NCI-H748 (cell line): ENCODE measurements around the gene NBPF4.
"Not testable (repeated sequence)": the region's sequence is repeated elsewhere in the genome, so short reads cannot be mapped to it uniquely, and the experiment has no call there.

Experiments
- DNase-seq: peaks from one replicate; lab custom pipeline; 2025; ENCODE audit not compliant: unreplicated experiment; lab: John Stamatoyannopoulos, UW

Gene NBPF4

DNA sequence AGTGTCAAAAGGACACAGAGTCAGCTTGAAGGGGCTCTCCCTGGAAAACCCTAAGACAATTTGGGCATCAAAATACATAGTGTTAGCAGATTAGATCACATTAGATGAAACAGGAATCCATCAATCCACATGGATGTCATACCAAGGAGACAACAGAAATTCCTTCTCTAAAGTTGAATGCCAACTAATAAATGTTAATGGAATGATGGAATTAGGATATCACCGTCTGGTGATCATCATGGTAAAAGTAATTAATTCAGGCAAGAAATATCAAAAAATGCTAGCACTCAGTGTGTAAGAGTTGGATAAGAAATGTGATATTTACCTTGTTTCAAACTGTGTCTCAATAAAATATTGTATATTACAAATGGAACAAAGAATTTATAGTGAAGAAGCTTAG, 32.9 kb downstream of the NBPF4 start:
- DNase-seq = no peak

DNA sequence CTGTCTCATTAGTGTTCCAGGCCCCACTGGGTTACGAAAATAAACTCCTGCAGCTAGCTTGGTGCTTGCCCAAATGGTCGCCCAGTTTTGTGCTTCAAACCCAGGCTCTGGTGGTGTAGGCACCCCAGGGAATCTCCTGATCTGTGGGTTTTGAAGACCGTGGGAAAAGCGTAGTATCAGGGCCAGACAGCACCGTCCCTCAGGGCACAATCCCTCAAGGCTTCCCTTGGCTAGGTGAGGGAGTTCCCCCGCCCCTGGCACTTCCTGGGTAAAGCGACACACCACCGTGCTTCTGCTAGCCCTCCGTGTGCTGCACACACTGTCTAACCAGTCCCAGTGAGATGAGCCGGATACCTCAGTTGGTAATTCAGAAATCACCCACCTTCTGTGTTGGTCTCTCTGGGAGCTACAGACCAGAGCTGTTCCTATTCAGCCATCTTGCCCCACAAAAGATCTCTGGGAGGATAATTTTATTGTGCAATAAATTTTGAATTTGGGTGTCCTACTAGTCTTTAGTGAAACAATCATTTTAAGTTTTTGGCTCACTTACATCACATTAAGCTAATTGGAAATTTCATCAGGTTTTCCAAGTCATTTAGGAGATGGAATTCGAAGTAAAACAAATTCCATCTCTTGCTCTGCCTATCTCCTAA, 34.3 kb downstream of the NBPF4 start:
- no peak for DNase-seq

DNA sequence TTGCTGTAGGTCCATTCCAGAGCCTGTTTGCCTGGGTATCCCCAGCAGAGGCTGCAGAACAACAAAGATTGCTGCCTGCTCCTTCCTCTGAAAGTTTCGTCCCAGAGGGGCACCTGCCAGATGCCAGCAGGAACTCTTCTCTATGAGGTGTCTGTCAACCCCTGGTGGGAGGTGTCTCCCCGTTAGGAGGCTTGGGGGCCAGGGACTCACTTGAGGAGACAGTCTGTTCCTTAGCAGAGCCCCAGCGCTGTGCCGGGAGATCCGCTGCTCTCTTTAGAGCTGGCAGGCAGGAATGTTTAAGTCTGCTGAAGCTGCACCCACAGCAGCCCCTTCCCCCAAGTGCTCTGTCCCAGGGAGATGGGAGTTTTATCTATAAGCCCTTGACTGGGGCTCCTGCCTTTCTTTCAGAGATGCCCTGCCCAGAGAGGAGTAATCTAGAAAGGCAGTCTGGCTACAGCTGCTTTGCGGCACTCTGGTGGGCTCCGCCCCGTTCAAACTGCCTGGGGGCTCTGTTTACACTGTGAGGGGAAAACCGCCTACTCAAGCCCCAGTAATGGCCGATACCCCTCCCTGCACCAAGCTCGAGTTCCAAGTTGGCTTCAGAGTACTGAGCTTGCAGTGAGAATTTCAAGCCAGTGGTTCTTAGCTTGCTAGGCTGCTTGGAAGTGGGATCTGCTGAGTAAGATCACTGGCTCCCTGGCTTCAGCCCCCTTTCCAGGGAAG, 35.0 kb downstream of the NBPF4 start:
- peak; percentile 60 for DNase-seq

DNA sequence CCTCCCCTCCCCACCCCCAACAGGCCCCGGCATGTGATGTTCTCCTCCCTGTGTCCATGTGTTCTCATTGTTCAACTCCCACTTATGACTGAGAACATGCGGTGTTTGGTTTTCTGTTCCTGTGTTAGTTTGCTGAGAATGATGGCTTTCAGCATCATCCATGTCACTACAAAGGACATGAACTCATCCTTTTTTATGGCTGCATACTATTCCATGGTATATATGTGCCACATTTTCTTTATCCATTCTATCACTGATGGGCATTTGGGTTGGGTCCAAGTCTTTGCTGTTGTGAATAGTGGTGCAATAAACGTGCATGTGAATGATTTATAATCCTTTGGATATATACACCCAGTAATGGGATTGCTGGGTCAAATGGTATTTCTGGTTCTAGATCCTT, 40.3 kb downstream of the NBPF4 start:
- DNase-seq = not testable (repeated sequence)

DNA sequence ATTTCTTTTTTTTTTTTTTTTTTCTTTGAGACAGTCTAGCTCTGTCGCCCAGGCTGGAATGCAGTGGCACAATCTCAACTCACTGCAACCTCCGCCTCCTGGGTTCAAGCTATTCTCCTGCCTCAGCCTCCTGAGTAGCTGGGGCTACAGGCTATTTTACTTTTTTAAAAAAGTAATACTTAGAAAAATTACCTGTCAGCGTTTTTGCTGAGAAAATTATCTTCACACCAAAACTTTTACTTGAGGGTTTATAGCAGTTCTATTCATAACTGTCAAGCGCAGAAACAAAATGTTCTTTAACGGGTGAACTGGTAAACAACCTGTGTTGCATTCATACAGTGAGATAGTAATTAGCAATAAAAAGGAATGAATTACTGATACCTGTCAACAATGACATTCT, 42.2 kb downstream of the NBPF4 start:
- no peak for DNase-seq

DNA sequence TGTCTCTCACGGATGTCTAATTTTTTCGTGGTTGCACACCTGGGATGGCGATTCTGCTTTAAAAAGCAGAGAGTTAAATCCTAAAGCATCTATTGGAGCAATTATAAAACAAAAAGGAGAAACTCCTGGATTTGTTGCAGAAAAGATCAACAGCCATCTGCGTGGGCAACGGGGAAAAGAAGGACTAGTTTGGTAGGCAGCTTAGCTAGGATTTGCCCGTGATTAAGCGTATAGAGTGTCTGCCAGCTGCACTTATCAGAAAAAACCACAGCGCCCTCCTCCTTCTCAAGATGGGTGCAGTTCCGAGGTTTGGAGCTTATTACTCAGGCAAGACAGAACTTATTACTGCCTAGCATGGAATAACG, 43.2 kb downstream of the NBPF4 start:
- peak; percentile 76 for DNase-seq

DNA sequence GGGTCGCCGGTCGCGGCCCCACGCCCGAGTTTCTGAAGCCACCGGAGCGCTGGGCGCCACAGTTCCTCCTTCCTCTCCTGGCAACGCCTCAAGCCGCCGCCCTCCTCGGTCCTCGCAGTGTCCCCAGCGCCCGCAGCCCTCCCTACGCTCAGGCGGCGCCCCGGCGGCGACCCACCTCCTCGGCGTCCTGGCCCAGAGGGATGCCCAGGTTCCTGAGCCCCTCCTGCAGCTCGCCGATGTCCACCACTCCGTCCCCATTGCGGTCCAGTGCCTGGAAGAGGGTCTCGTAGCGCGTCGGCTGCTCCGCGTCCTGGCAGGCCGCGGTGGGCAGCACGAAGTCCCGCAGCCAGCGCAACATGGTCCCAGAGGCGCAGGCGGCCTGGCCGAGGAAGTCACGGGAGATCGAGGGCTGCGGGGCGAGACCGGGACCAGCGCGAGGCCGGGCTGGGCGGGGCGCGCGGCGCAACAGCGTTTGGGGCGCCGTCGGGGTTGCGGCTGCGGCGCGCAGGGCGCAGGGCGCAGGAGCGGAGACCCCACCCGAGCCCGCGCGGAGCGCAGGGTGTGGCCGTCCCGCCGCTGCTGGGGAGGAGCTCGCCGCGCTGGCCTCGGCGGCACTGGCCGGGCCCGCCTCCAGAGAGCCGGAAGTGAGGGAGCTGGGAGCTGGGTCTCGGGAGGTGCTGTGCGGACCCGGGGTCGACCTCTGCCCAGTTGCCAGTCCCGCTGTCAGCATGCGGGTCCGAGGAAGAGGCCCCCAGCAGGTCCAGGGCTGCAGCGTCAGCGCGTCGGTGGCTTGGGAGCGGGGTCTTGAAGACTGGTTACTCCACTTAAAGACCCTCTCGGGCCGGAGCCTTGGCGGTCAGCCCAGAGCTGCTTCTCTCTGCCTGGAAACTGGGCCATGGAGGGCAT, 43.8 kb downstream of the NBPF4 start, which contains the start of gene SLC25A24:
Gene SLC25A24 (minus strand): TSS at position 563 of the 906 bp plus-strand sequence. CDS start 205 bp downstream, at position 358.
- DNase-seq = peak; percentile 87

DNA sequence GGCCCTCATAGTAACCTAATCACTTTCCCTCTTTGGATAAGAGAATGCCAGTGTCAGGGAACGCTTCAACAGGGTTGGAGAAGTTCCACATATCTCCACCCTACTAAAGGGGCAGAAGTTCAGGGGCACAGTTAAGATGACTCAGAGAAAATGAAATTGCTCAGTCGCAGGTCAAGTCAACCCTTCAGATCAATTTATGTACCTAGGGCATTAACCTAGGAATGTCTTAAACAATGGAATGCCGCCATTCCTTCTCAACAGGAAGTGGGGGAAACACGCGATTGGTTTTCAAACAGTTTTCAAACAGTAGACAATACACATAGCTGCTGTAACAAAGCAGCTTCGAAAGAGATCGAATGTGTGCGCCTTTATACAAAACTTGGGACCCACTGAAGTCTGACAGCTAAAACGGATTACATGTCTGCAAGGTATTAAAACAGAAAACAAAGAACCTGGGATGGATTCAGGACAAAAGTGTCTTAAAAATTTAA, 44.6 kb downstream of the NBPF4 start:
- DNase-seq = peak; percentile 30

DNA sequence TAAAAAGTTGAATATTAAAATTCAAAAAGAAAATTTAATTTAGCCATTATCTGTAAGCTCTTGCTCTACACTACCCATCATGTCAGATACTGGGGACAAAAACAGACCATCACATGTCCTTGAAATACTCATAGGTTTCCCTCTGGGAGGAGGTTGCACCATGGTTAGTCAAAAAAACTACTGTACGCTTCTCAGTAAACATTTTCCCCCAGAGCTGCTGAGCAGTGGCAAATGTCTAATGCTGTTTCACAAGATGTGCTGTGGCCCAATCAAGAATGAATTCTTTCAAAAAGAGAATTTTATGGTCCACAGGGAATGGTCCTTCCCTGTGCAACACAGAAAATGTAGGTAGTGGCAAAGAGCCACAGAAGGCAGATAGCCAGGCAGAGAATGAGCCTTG, 49.8 kb downstream of the NBPF4 start:
- DNase-seq = no peak

DNA sequence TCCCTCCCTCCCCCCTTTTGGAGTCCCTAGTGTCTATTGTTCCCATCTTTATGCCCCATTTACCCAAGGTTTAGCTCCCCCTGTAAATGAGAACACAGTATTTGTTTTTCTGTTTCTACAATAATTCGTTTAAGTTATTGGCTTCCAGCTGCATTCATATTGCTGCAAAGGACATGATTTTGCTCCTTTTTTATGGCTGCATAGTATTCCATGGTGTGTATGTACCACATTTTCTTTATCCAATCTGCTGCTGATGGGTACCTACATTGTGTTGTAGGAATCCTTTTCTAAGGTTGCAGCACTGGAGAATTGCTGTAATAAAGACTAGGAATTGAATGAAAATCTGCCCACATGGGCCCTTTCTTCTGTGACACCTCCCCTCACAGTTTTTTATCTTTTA, 50.5 kb downstream of the NBPF4 start:
- DNase-seq = no peak

DNA sequence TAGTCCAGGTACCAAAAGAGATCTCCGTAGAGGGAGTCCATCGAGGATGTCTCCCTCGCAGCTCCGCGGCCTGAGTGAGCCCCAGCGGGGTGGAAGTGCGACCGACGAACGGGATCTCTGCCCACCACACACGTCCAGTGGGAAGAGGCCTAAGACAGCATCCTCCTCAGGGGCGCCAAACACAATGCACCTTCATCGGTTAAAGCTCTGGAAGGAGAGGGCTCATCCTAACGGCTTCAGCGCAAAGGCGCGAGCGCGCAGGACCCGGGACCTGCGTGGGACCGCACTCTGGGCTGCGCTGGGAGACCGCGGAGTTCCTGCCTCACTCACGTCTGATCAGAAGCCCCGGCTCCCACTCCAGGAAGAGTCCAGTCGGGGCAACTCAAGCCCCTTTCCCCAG, 51.3 kb downstream of the NBPF4 start:
- no peak for DNase-seq

DNA sequence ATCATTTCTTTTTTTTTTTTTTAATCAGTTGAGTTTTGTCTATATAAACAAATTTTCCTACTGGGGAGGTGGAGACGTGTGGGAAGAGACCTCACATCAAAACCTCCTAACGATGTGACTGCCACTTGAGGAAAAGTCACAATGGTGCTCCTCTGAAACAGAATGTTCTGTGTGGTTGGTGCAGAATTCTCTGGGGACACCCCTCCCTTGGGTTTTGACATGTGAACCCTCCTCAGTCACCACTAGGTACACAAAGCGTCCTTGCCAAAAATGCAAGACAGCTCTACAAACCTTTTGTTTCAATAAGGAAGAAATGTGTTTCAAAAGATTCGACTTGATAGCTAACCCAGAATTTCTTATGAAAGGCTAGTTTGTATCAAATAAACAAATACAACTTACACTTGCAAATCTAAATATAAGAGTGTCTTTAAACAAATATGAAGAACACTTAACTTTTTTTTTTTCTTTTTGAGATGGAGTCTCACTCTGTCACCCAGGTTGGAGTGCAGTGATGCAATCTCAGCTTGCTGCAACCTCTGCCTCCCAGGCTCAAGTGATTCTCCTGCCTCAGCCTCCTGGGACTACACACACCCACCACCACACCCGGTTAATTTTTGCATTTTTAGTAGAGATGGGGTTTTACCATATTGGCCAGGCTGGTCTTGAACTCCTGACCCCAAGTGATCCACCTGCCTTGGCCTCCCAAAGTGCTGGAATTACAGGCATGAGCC, 53.0 kb downstream of the NBPF4 start:
- DNase-seq = no peak

DNA sequence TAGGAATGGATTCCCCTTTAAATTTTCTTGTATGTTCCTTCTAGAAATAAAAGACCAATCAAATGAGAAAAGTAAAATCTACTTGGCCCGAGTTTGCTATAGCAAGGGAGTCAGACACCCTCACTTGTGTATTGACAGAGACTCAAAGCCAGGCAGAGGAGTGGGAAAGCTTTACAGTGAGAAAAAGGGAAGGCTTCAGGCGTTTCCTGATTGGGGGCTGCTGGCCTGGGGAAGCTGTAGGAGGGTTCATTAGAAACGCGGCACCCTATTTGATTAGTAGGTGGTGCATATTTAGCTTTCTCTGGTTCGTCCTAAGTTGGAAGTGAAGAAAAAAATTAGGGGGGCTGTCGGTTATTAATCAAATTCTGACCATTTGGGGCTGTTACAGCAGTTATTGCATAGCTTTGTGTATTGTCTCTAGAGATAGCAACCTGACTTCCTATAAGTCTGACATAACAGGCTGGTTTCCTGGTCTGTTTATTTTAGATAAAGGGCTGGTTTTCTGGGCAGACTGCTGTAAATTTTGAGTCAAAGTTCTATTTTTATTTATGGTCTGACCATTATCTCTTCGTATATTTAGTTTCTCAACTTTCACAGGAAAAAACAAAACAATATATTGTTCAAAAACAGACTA, 53.8 kb downstream of the NBPF4 start:
- no peak for DNase-seq

DNA sequence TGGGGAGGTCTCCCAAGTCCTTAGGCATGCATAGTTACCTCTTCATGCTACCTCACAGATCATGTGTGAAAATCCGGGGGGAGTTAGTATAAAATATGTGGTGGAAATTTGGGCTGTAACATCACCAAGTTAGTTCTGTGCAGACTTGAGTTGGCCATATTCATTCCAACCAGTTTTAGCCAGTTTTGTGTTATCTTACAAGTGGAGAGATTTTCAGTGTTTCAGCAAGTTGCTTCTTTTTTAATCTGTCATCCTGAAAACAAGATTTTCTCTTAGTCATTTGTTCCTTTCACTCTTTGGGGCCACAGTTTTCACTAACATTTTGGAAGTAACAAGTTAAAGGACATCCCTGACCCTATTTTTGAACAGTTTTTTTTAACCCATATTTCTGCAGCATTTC, 55.1 kb downstream of the NBPF4 start:
- DNase-seq = no peak

DNA sequence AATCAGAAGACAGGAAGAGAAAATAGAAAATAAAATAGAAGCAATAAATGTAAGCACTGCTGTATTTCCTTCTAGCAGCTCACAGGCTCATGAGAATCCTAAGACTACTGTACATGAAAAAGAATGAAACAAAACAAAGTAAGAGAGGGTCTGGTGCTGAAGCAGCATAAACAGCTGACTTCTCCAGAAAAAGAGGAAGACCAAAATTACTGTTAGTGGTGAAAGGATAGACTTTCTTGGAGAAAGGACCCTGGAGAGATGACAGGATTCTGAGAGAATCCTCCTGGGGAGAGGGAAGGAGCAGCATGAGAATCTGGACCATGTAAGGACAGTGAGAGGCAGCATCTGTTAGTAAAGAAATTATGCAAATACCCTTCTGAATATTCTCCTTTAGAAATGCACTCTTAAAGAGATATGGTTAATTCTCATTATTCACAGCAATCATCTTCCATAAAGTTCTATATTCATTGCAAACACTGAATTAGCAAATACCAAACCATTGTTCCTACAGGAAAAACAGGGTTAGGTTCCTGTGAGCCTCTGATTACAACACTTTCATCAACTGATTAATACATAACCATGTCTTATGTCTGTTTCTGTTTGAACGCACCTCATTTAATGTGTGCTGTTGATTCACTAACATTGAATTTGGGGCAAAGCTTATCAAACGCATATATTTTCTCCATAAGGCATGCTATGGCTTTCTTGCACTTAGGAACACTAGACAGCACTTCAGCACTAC, 60.7 kb downstream of the NBPF4 start:
- no peak for DNase-seq

DNA sequence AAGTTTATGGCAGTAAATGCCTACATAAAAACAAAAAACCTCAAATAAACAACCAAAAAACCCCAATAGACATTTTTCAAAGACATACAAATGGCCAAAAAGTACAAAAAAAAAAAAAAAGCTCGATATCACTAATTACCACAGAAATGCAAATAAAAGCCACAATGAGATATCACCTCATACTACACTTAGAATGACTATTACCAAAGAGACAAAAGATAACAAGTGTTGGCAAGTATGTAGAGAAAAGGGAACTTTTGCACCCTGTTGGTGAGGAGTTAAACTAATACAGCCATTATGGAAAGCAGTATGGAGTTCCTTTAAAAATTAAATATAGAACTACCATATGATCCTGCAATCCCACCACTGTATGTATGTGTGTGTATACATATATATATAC, 64.9 kb downstream of the NBPF4 start:
- DNase-seq = no peak
